DOHH2 (cell line): ENCODE measurements around the gene CARD10.

Experiments used
- H3F3A ChIP-seq: fragments of 200-600 bp; sonication (generic), shearing (Covaris generic); 2 replicates; pipeline ENCODE4 v1.6.0; 2016; ENCODE audit warnings: antibody characterized with exemption, mild to moderate bottlenecking; ENCODE audit not compliant: control insufficient read depth, insufficient read depth
- H3K27ac ChIP-seq: fragments of 200-600 bp; sonication (generic); 2 replicates; pipeline ENCODE4 v1.5.1; 2014; ENCODE audit warnings: low read depth, mild to moderate bottlenecking, low read length, moderate library complexity
- H3K27me3 ChIP-seq: fragments of 200-600 bp; sonication (generic); 2 replicates; pipeline ENCODE4 v1.6.1; 2014; ENCODE audit warnings: mild to moderate bottlenecking, low read length, mixed read lengths; ENCODE audit not compliant: control insufficient read depth
- H3K36me3 ChIP-seq: fragments of 200-600 bp; sonication (generic); 2 replicates; pipeline ENCODE4 v1.6.1; 2014; ENCODE audit warnings: mild to moderate bottlenecking, low read length, moderate library complexity, mixed read lengths; ENCODE audit not compliant: control insufficient read depth
- H3K4me1 ChIP-seq: fragments of 200-600 bp; sonication (generic); 2 replicates; pipeline ENCODE4 v1.6.1; 2014; ENCODE audit warnings: mild to moderate bottlenecking, low read length, mixed read lengths; ENCODE audit not compliant: control insufficient read depth
- H3K4me2 ChIP-seq: fragments of 200-600 bp; sonication (generic); 2 replicates; pipeline ENCODE4 v1.6.0; 2014; ENCODE audit warnings: mild to moderate bottlenecking, low read length, moderate library complexity
- H3K4me3 ChIP-seq: fragments of 200-600 bp; sonication (generic); 2 replicates; pipeline ENCODE4 v1.5.1; 2014; ENCODE audit warnings: mild to moderate bottlenecking, low read length, mixed read lengths
- H3K79me2 ChIP-seq: fragments of 200-600 bp; sonication (generic); 2 replicates; pipeline ENCODE4 v1.6.1; 2014; ENCODE audit warnings: mild to moderate bottlenecking, low read length, mixed read lengths; ENCODE audit not compliant: control insufficient read depth
- H3K9me2 ChIP-seq: fragments of 200-600 bp; sonication (generic); replicated peaks from 2 replicates; pipeline ENCODE4 v1.6.1; 2014; ENCODE audit warnings: mild to moderate bottlenecking, low read length, mixed read lengths; ENCODE audit not compliant: control insufficient read depth
- H3K9me3 ChIP-seq: fragments of 200-600 bp; sonication (generic); 2 replicates; pipeline ENCODE4 v1.6.1; 2014; ENCODE audit warnings: antibody characterized with exemption, low read length, mixed read lengths; ENCODE audit not compliant: control insufficient read depth, insufficient read depth
- H4K20me1 ChIP-seq: fragments of 200-600 bp; sonication (generic); 2 replicates; pipeline ENCODE4 v1.6.0; 2014; ENCODE audit warnings: low read depth, mild to moderate bottlenecking, antibody characterized with exemption, low read length, moderate library complexity; ENCODE audit not compliant: control insufficient read depth, insufficient read depth
- EZH2phosphoT487 ChIP-seq: fragments of 200-600 bp; sonication (generic); IDR thresholded peaks from 2 replicates; pipeline ENCODE4 v1.6.1; 2017; ENCODE audit warnings: borderline replicate concordance, mild to moderate bottlenecking, antibody characterized with exemption, low read length, moderate library complexity, mixed read lengths
- TF ChIP-seq, protein P1 (sequence below): fragments of 200-600 bp; sonication (generic); IDR thresholded peaks from one replicate; pipeline ENCODE4 v1.5.1; 2014; ENCODE audit warnings: antibody characterized with exemption, mild to moderate bottlenecking, low read depth, low read length; ENCODE audit not compliant: poor library complexity, severe bottlenecking

CARD10 gene

DNA sequence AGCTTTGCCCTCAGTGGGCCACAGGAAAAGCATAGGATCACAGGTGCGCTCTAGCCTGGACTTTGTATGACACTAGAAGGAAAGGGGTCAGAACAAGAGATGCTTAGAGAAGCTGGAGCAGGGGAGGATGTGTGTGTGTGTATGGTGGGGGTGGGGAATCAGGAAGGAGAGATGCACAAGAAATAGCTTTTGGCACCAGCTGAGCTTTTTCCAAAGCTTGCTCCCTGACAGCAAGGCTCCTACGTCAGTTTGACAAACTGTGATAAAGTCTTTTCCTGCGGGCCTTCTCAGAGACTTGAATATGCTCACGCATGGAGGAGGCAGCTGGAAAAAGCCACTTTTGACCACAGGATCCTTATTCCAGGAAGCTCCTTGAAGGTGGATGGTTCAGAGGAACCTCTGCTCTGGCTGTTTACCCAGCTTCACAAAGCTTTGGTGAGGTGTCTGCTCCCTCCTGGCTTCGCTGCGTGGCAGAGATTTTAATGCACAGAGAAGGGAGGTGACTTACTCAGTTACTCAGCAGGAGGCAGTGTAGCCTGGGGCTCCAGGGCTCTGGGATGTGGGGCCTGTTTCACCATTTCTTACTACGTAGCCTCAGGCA is 45.0 kb upstream of the CARD10 start:
- peaks cover 11% of the 10 kb centered on the region for H3K4me1 ChIP-seq
- no peaks in the 10 kb centered on the region for H3K79me2 ChIP-seq
- no peak overlapping the region for H3K4me3 ChIP-seq
- H3K9me2 ChIP-seq: no peaks in the 10 kb centered on the region
- H3K36me3 ChIP-seq: no peaks in the 10 kb centered on the region
- no peaks in the 10 kb centered on the region for H3F3A ChIP-seq
- H4K20me1 ChIP-seq: no peaks in the 10 kb centered on the region
- H3K4me2 ChIP-seq: no peak overlapping the region
- H3K27ac ChIP-seq: no peak overlapping the region
- no peak for TF ChIP-seq EZH2phosphoT487
- TF ChIP-seq, protein P1, sequence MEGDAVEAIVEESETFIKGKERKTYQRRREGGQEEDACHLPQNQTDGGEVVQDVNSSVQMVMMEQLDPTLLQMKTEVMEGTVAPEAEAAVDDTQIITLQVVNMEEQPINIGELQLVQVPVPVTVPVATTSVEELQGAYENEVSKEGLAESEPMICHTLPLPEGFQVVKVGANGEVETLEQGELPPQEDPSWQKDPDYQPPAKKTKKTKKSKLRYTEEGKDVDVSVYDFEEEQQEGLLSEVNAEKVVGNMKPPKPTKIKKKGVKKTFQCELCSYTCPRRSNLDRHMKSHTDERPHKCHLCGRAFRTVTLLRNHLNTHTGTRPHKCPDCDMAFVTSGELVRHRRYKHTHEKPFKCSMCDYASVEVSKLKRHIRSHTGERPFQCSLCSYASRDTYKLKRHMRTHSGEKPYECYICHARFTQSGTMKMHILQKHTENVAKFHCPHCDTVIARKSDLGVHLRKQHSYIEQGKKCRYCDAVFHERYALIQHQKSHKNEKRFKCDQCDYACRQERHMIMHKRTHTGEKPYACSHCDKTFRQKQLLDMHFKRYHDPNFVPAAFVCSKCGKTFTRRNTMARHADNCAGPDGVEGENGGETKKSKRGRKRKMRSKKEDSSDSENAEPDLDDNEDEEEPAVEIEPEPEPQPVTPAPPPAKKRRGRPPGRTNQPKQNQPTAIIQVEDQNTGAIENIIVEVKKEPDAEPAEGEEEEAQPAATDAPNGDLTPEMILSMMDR: no peak
- no peaks in the 10 kb centered on the region for H3K9me3 ChIP-seq
- H3K27me3 ChIP-seq: peaks cover 33% of the 10 kb centered on the region

DNA sequence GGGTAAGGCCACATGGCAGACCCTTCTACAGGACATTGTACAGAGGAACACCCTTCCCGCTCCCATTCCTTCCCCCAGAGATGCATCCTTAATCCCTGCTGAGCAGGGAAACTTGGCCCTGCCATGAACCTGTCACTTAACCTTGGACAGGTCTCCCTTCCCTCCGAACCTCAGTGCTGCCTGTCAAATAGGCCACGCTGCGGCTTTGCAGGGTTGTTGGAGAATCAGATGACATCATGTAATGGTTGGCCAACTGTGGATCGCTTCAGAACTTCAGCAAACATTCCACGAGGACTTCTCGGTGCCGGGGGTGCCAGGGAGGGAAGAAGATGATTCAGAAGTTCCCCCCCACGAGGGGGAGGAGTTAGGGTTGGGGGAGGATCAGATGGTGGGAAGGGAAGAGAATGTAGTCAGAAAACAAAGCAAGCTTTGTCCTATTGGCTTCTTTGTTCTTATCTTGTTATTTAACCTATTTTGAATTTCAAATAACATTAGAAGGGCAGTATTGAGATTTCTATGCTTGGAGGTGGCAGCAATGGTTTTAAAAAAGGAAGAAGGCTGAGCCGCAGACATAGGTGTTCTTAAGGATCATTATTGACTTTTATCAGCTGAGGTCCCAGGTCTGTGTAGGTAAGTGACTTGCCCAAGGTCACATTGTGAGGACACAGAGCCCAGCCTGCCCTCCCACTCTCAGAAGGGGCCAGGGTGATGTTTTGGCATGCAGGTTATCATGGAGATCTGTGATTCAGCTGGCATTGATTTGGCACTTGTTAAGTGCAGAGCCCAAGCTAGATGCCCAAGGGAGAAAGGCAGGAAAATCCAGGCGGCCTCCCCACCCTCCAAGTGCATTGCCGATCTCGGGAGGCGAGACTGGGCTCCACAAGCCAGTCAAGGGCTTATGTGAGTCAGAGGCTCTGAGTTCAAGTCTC is 44.2 kb upstream of the CARD10 start:
- H3K9me2 ChIP-seq: no peaks in the 10 kb centered on the region
- H3F3A ChIP-seq: no peaks in the 10 kb centered on the region
- no peak overlapping the region for H3K27ac ChIP-seq
- no peaks in the 10 kb centered on the region for H4K20me1 ChIP-seq
- TF ChIP-seq EZH2phosphoT487: no peak
- H3K4me3 ChIP-seq: no peak overlapping the region
- no peak overlapping the region for H3K4me2 ChIP-seq
- H3K9me3 ChIP-seq: no peaks in the 10 kb centered on the region
- peaks cover 38% of the 10 kb centered on the region for H3K27me3 ChIP-seq
- H3K79me2 ChIP-seq: no peaks in the 10 kb centered on the region
- H3K36me3 ChIP-seq: no peaks in the 10 kb centered on the region
- peaks cover 11% of the 10 kb centered on the region for H3K4me1 ChIP-seq

DNA sequence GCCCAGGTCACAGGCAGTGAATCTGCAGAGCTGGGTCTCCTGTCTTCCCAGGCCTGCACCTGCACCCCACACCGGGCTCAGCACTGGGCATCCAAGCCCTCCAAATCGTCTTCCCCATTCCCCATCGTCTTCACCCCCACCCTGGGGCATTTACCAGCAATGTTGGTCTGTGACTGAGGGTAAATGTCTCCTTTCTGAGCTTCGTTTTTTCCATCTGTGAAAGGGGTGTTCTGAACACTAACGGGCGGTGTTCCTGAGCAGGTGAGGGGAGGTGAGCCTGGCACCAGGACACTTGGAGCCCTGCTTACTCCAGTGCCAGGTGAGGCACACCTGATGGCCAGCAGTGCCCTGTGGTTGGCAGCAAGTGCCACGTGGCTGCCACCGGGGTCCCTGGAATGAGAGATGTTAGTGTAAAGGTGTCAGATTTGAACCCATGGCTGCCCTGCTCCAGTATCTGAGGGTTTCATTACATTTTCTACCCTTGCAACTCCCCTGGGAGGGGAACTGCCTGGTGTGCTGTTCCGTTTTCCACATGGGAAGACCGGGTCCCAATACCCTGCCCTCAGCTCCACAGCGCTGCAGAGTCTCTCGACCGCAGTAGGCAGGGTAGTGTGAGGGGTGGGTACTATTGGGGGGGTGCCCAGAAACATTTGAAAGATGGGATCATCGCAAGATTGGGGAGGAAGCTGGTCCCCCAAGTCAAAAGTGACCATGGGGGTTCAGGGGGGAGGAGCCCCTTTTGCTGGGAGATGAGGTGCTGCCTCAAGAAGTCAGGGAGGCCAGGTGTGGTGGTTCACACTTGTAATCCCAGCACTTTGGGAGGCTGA is 43.0 kb upstream of the CARD10 start:
- Histone ChIP-seq H3F3A (no peaks in the 10 kb centered on the region), H3K9me3 (no peaks in the 10 kb centered on the region), H3K4me3 (no peak overlapping the region), H3K4me1 (peaks cover 8% of the 10 kb centered on the region), H3K4me2 (no peak overlapping the region), H4K20me1 (no peaks in the 10 kb centered on the region), H3K9me2 (no peaks in the 10 kb centered on the region), H3K36me3 (no peaks in the 10 kb centered on the region), H3K27me3 (peaks cover 43% of the 10 kb centered on the region), H3K27ac (no peak overlapping the region), H3K79me2 (no peaks in the 10 kb centered on the region)
- TF ChIP-seq, protein P1: peak; percentile 2
- no peak for TF ChIP-seq EZH2phosphoT487
